K562 (cell line): Measurements from ENCODE around the gene SPRN. TPM values are rescaled to one million over a fixed set of nuclear protein-coding genes. Genes with fewer than 3 reads are reported as not detected.
"Not testable (repeated sequence)": the region's sequence is repeated elsewhere in the genome, so short reads cannot be mapped to it uniquely, and the experiment has no call there.

Experiments used
- ATAC-seq: fragments of 200-7000 bp; cut with Tn5 transposase; 3 replicates; pipeline ENCODE4 v1.9.1; 2020; ENCODE audit warnings: moderate library complexity
- BruUV-seq: library from RNA; stranded (reverse); fragments of 400-500 nt; replicated peaks from 2 replicates; lab custom pipeline; 2021; lab: Mats Ljungman, UMichigan
- CTCF ChIA-PET: fragments of 300-600 bp; formaldehyde crosslinking; extraction: SDS; loops from one replicate; lab custom pipeline; 2021; ENCODE audit warnings: low intra/inter-chr PET ratio; lab: Yijun Ruan, JAX
- POLR2A ChIA-PET: fragments of 300-600, 350-650 bp; sonication (Branson Sonifier 250); formaldehyde crosslinking; extraction: SDS; loops from one replicate; lab custom pipeline; 2021; ENCODE audit warnings: antibody characterized with exemption, inconsistent platforms; lab: Yijun Ruan, JAX
- DNase-seq, 4 experiments: peaks; one replicate each; pipeline versions ENCODE4 v3.0.0 to v3.0.0-alpha.2; 2011 to 2018; ENCODE audit warnings: low spot score in 3 of 4, mixed read lengths in 3 of 4; ENCODE audit errors: extremely low read depth in 1 of 4
- FAIRE-seq: peaks from 2 replicates; lab custom pipeline; 2011; peaks lifted over from hg19 to GRCh38; lab: Jason Lieb, UNC
- H2AFZ ChIP-seq: 2 replicates; pipeline ENCODE4 v1.6.0; 2011; ENCODE audit warnings: low read depth, low read length, control low read depth, inconsistent platforms
- H3K27ac ChIP-seq: fragments of 200-600 bp; 3 replicates; pipeline ENCODE4 v1.8.0; 2011; ENCODE audit warnings: low read depth, mild to moderate bottlenecking, control low read depth, inconsistent platforms, low read length, moderate library complexity, mixed read lengths; ENCODE audit errors: extremely low read depth
- H3K27me3 ChIP-seq, 2 experiments: fragments of 300-600 bp in 1 of 2; 2 replicates in 1 of 2; 3 replicates in 1 of 2; pipeline versions ENCODE4 v1.6.0 to v1.8.0; 2011; ENCODE audit warnings: inconsistent platforms in 2 of 2, low read length in 2 of 2, mild to moderate bottlenecking in 1 of 2, mixed read lengths in 1 of 2, moderate library complexity in 1 of 2; ENCODE audit not compliant: control insufficient read depth in 2 of 2, insufficient read depth in 2 of 2
- H3K36me3 ChIP-seq: fragments of 300-600 bp; 3 replicates; pipeline ENCODE4 v1.8.0; 2011; ENCODE audit warnings: mild to moderate bottlenecking, low read length, inconsistent platforms; ENCODE audit not compliant: control insufficient read depth, insufficient read depth
- H3K4me1 ChIP-seq, 2 experiments: fragments of 200-600 bp in 1 of 2; replicated peaks in 1 of 2; 2 replicates in 1 of 2; 3 replicates in 1 of 2; pipeline versions ENCODE4 v1.5.1 to v1.8.0; 2011; ENCODE audit warnings: inconsistent platforms in 2 of 2, low read length in 2 of 2, mild to moderate bottlenecking in 1 of 2, mixed read lengths in 1 of 2, moderate library complexity in 1 of 2; ENCODE audit not compliant: control insufficient read depth in 2 of 2, insufficient read depth in 2 of 2
- H3K4me2 ChIP-seq: 2 replicates; pipeline ENCODE4 v1.6.1; 2011; ENCODE audit warnings: low read length, control low read depth, inconsistent platforms, mixed read lengths; ENCODE audit not compliant: insufficient read depth
- H3K4me3 ChIP-seq: fragments of 200-600 bp; sonication (generic), shearing (Covaris generic); 2 replicates; pipeline ENCODE4 v1.5.1; 2016; ENCODE audit warnings: control low read depth, inconsistent platforms
- H3K79me2 ChIP-seq: fragments of 200-600 bp; 3 replicates; pipeline ENCODE4 v1.8.0; 2011; ENCODE audit warnings: low read length, inconsistent platforms; ENCODE audit not compliant: control insufficient read depth, insufficient read depth
- H3K9ac ChIP-seq, 2 experiments: 2 replicates each; pipeline versions ENCODE4 v1.6.0 to v1.6.1; 2011; ENCODE audit warnings: low read depth in 2 of 2, low read length in 2 of 2, control low read depth in 1 of 2, inconsistent platforms in 1 of 2, mild to moderate bottlenecking in 1 of 2, mixed read lengths in 1 of 2; ENCODE audit not compliant: insufficient read depth in 1 of 2
- H3K9me1 ChIP-seq: one replicate; pipeline ENCODE4 v1.6.0; 2011; ENCODE audit warnings: inconsistent platforms, mild to moderate bottlenecking, low read length, moderate library complexity; ENCODE audit not compliant: control insufficient read depth, insufficient read depth
- H3K9me3 ChIP-seq: replicated peaks from 2 replicates; pipeline ENCODE4 v1.5.1; 2011; ENCODE audit warnings: low read depth, low read length, inconsistent platforms; ENCODE audit not compliant: control insufficient read depth, insufficient read depth
- H4K20me1 ChIP-seq: replicated peaks from 2 replicates; pipeline ENCODE4 v1.6.1; 2011; ENCODE audit warnings: low read length, inconsistent platforms, mixed read lengths; ENCODE audit not compliant: control insufficient read depth, insufficient read depth
- L3MBTL2 ChIP-seq: fragments of 450-650 bp; IDR thresholded peaks from 2 replicates; pipeline ENCODE4 v1.6.1; 2016; ENCODE audit warnings: mild to moderate bottlenecking, moderate library complexity
- RFX7 ChIP-seq: fragments of 250-450 bp; sonication (Bioruptor Pico); IDR thresholded peaks from 2 replicates; pipeline ENCODE4 v1.5.1; 2021; ENCODE audit warnings: mild to moderate bottlenecking
- TCF3 ChIP-seq: sonication (generic); formaldehyde crosslinking; IDR thresholded peaks from 2 replicates; pipeline ENCODE4 v1.4.0; 2020; ENCODE audit warnings: mild to moderate bottlenecking, missing genetic modification reagents
- WGBS: fragments of 100-300 bp; shearing (Covaris generic); methylation state at CpG from one replicate; pipeline ENCODE4 v1.1.6; 2016; ENCODE audit warnings: low coverage, mixed read lengths; ENCODE audit not compliant: insufficient coverage; ENCODE audit errors: missing lambda C conversion rate; 5-methylcytosine and 5-hydroxymethylcytosine counted together
- in situ Hi-C: fragments of 300-500 bp; cut with MboI; formaldehyde crosslinking; loops from 4 replicates; pipeline ENCODE4 v1.15.0; 2018; ENCODE audit warnings: inconsistent platforms, mixed read lengths
- intact Hi-C: fragments of 100-400 bp; cut with micrococcal nuclease; formaldehyde crosslinking; loops from 2 replicates; pipeline ENCODE4 v1.14.2; 2022
- polyA plus RNA-seq, 8 experiments: library from polyadenylated mRNA; depleted of rRNA in 4 of 8; stranded (reverse) in 5 of 8; unstranded in 3 of 8; fragments of >200 nt; fragmentation: Nextera tagmentation in 2 of 8; fragmentation: Illumina TruSeq in 1 of 8; extraction: Ambion mirVana in 2 of 8; extraction: Trizol in 1 of 8; gene quantifications; 2 replicates each; pipeline versions ENCODE4 v1.2.1 to v1.2.3, GENCODE V29; 2011 to 2014; ENCODE audit warnings: inconsistent platforms in 1 of 8, missing spikeins in 1 of 8
- total RNA-seq, 7 experiments: library from RNA; depleted of rRNA in 6 of 7; stranded (reverse); fragments of >200 nt in 6 of 7; fragmentation: Illumina TruSeq in 2 of 7; extraction: Trizol in 2 of 7; gene quantifications; 2 replicates each; pipeline versions ENCODE4 v1.2.1 to v1.2.3, GENCODE V29; 2011 to 2021; ENCODE audit warnings: low replicate concordance in 1 of 7
- TF ChIP-seq, protein P1 (sequence below): sonication (generic); formaldehyde crosslinking; IDR thresholded peaks from 2 replicates; pipeline ENCODE4 v1.9.0; 2022; ENCODE audit warnings: mild to moderate bottlenecking, missing genetic modification reagents

Gene SPRN
- total and polyA plus RNA-seq, 9 of the 15 experiments (the other 6 are each of a cell fraction or from before 2014, with no cell fraction given) = 0.04 TPM; not detected in 8

DNA sequence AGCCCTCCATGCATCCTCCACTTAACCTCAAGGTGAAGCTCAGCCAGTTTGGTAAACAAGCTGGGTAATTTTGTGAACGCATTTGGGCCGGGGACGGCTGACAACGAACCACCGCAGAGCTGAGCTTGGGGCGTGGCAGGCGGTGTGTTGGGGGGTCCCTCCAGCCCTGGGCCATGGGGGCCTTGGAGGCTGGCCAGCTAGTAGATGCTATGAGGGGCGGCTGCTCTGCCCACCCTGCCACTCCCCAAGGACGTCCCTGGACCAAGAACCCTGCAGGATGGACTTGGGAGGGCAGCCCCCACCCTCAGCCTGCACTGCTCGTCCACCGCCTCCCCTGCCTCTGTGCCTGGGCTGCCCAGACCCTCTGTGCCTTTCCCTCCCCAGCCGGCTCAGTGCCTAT is 17.4 kb upstream of the SPRN start:
- POLR2A ChIA-PET = interaction anchor here (0.6 kb wide), 3 partner anchors 16 to 116 kb away, joined by 3 read pairs; no protein-coding TSS in a partner anchor
- in situ Hi-C loops = no loop called here
- FAIRE-seq = no peak

DNA sequence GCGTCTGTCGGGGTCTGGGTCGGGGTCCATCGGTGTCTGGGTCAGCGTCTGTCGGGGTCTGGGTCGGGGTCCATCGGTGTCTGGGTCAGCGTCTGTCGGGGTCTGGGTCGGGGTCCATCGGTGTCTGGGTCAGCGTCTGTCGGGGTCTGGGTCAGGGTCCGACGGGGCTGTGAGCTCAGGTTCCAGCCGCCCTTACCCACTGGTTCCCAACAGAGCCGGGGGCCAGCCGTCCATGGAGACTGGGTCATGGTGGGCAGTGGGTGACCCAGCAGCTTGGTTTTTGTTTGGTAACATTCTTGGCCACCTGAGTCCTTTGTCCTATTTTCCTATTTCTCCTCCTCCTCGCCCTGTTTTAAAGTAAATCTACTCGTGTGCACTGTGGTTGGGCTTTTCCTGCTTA is 16.9 kb upstream of the SPRN start:
- H4K20me1 ChIP-seq, H3K9ac ChIP-seq, H3K4me3 ChIP-seq, DNase-seq, H3K9me3 ChIP-seq, H3K36me3 ChIP-seq, CTCF ChIA-PET, H3K4me2 ChIP-seq, H3K27ac ChIP-seq, H3K79me2 ChIP-seq, H3K27me3 ChIP-seq, BruUV-seq, H2AFZ ChIP-seq, ATAC-seq, H3K9me1 ChIP-seq, FAIRE-seq, in situ Hi-C loops: not testable (repeated sequence)
- peaks cover 0 to 12% of the 10 kb centered on the region in 2 experiments; a peak in 1 of 5 replicates for H3K4me1 ChIP-seq
- POLR2A ChIA-PET = interaction anchor here (0.6 kb wide), 2 partner anchors 16 to 30 kb away, joined by 3 read pairs; no protein-coding TSS in a partner anchor
- 13% methylated on average over 10 of the region's 21 CpGs for WGBS
- intact Hi-C loops = loop anchor here (5.0 kb wide), 1 partner anchor 114 kb away; no protein-coding TSS in a partner anchor

More for the DNA sequence above, 17.4 kb upstream of the SPRN start:
- Histone ChIP-seq H3K27me3 (peaks cover 0 to 7% of the 10 kb centered on the region in 2 experiments; a peak in 1 of 5 replicates), H3K4me2 (no peak overlapping the region), H3K27ac (no peak overlapping the region), H3K9me3 (peaks cover 2% of the 10 kb centered on the region; the same call in 1 of the 2 replicates), H3K4me3 (no peak overlapping the region), H3K79me2 (no peaks in the 10 kb centered on the region), H3K9ac (no peak overlapping the region), H3K36me3 (no peaks in the 10 kb centered on the region), H3K4me1 (peaks cover 0 to 12% of the 10 kb centered on the region in 2 experiments; a peak in 1 of 5 replicates), H2AFZ (no peak overlapping the region), H3K9me1 (no peaks in the 10 kb centered on the region), H4K20me1 (no peaks in the 10 kb centered on the region)
- DNase-seq = no peak
- 10% methylated on average over 11 of the region's 12 CpGs for WGBS
- CTCF ChIA-PET = no interaction called here
- TF ChIP-seq, protein P1, sequence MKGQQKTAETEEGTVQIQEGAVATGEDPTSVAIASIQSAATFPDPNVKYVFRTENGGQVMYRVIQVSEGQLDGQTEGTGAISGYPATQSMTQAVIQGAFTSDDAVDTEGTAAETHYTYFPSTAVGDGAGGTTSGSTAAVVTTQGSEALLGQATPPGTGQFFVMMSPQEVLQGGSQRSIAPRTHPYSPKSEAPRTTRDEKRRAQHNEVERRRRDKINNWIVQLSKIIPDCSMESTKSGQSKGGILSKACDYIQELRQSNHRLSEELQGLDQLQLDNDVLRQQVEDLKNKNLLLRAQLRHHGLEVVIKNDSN (CRISPR knock-in tag) = no peak
- no peak for TF ChIP-seq L3MBTL2
- TF ChIP-seq RFX7 (CRISPR knock-in tag) = no peak
- TF ChIP-seq TCF3 (CRISPR knock-in tag) = no peak
- BruUV-seq = no TSS peak
- ATAC-seq = no peak
- intact Hi-C loops = loop anchor here (5.0 kb wide), 1 partner anchor 114 kb away; no protein-coding TSS in a partner anchor
